Endothelial cell (in vitro differentiated cells): ENCODE results near the gene CCDC85B. TPM values are rescaled to one million over a fixed set of nuclear protein-coding genes. Genes with fewer than 3 reads are reported as not detected.

Experiments used
- DNase-seq: peaks from one replicate; pipeline ENCODE4 v3.0.0; 2021; ENCODE audit warnings: low spot score
- H3K27ac Mint-ChIP-seq: one replicate; pipeline ENCODE4 v1.8.0; 2021; ENCODE audit warnings: mixed read lengths, inconsistent platforms; ENCODE audit not compliant: unreplicated experiment
- H3K27me3 Mint-ChIP-seq: one replicate; pipeline ENCODE4 v1.8.0; 2021; ENCODE audit warnings: mild to moderate bottlenecking, moderate library complexity, mixed read lengths, inconsistent platforms; ENCODE audit not compliant: unreplicated experiment
- H3K36me3 Mint-ChIP-seq: one replicate; pipeline ENCODE4 v1.8.0; 2021; ENCODE audit warnings: mild to moderate bottlenecking, low read depth, mixed read lengths, inconsistent platforms; ENCODE audit not compliant: unreplicated experiment
- H3K4me1 Mint-ChIP-seq: one replicate; pipeline ENCODE4 v1.8.0; 2021; ENCODE audit warnings: mild to moderate bottlenecking, mixed read lengths, inconsistent platforms; ENCODE audit not compliant: unreplicated experiment
- H3K4me3 Mint-ChIP-seq: one replicate; pipeline ENCODE4 v1.8.0; 2021; ENCODE audit warnings: mild to moderate bottlenecking, mixed read lengths, inconsistent platforms; ENCODE audit not compliant: unreplicated experiment
- H3K9me3 Mint-ChIP-seq: one replicate; pipeline ENCODE4 v1.8.0; 2021; ENCODE audit warnings: mixed read lengths, inconsistent platforms; ENCODE audit not compliant: unreplicated experiment
- CTCF ChIP-seq: fragments of 200-600 bp; sonication (generic); IDR thresholded peaks from one replicate; pipeline ENCODE4 v1.5.0; 2021; ENCODE audit warnings: antibody characterized with exemption; ENCODE audit not compliant: unreplicated experiment
- total RNA-seq: library from RNA; stranded (reverse); fragmentation: NEBNext Ultra II Directional; extraction: Animal tissue kit (Norgen Biotek cat#: 25700); gene quantifications from one replicate; pipeline ENCODE4 v1.2.1, GENCODE V29; 2021; ENCODE audit not compliant: unreplicated experiment

Gene CCDC85B
- total RNA-seq, 1 donor from 2014 or later = 90.7 TPM

- H3K4me3 Mint-ChIP-seq = peak overlapping the region; percentile 95
- peaks cover 29% of the 10 kb centered on the region for H3K4me1 Mint-ChIP-seq
- H3K27me3 Mint-ChIP-seq = peaks cover 24% of the 10 kb centered on the region
- H3K9me3 Mint-ChIP-seq = no peaks in the 10 kb centered on the region
- no peak overlapping the region for H3K27ac Mint-ChIP-seq
- no peak for TF ChIP-seq CTCF
- peaks cover 20% of the 10 kb centered on the region for H3K36me3 Mint-ChIP-seq
- no peak for DNase-seq
Observed at GRCh38 chr11:65885808-65886536, 4.5 kb upstream of the CCDC85B start.

DNA sequence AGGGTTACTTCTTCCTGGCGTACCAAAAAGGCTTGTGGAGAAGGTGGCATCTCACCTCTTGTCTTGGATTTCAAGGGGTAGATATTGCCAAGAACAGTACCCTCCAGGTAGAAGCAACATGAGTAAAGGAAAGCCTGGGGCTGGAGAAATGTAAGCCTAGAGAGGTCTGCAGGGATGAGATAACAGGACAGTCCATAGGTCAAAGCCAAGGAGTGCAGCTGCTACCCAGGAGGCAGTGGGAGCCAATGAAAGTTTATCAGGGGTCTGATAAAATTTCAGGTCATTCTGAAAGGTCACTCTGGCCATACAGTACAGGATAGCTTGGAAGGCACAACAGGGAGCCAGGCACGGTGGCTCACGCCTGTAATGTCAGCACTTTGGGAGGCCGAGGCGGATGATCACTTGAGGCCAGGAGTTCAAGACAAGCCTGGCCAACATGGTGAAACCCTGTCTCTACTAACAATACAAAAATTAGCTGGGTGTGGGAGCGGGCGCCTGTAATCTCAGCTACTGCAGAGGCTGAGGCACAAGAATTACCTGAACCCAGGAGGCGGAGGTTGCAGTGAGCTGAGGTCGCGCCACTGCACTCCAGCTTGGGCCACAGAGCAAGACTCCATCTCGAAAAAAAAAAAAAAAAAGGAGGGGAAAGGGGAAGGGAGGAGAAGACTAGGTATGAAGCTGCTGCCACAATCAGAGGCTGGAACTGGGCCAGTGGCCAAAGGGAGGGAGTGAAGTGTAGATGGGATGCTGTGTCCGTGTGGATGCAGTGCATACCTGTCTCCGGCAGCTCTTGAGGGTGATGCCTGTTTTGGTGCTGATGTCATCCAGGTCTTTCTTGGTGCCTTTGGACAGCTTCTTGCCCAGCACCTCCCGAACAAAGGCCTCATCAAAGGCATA lies 3.4 kb upstream of the CCDC85B start:
- peaks cover 27% of the 10 kb centered on the region for H3K27me3 Mint-ChIP-seq
- peaks cover 20% of the 10 kb centered on the region for H3K36me3 Mint-ChIP-seq
- no peaks in the 10 kb centered on the region for H3K9me3 Mint-ChIP-seq
- TF ChIP-seq CTCF = no peak
- H3K4me1 Mint-ChIP-seq = peaks cover 31% of the 10 kb centered on the region
- peak overlapping the region; percentile 95 for H3K4me3 Mint-ChIP-seq
- peak overlapping the region; percentile 18 for H3K27ac Mint-ChIP-seq
- no peak for DNase-seq

DNA sequence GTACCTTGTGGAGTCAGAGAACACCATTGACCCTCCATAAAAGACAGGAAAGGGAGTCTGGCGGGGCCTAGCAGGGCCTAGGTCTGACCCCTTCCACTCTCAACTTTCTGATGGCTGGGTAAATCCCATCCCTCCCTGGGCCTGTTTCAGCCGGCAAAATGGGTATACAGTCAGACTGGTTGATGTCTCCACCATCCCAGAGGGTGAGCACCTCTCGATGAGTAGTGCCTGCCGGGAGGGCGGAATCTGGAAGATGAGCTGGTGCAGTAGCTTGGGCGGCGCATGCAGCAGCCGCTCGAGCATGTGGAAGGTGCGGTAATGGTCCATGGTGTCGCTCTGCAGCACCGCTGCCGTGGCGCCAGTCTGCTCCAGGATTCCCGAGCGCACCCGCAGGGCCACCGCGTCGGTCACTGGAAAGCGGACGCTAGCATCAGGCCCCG lies 2.7 kb upstream of the CCDC85B start:
- DNase-seq = no peak
- Mint-ChIP-seq H3K4me3 (peak overlapping the region; percentile 95), H3K36me3 (peaks cover 15% of the 10 kb centered on the region), H3K27me3 (peaks cover 32% of the 10 kb centered on the region), H3K27ac (peak overlapping the region; percentile 90), H3K9me3 (no peaks in the 10 kb centered on the region), H3K4me1 (peaks cover 38% of the 10 kb centered on the region)
- no peak for TF ChIP-seq CTCF

GRCh38 chr11:65888163-65888814 lies 2.2 kb upstream of the CCDC85B start, which contains the start of gene FIBP:
Gene FIBP (minus strand): TSS chr11:65888471. CDS start chr11:65888418, 53 bp downstream.
- Mint-ChIP-seq H3K36me3 (peaks cover 15% of the 10 kb centered on the region), H3K9me3 (no peaks in the 10 kb centered on the region), H3K4me3 (peak within 1 kb of the TSS; percentile 95), H3K27ac (peak within 1 kb of the TSS; percentile 90), H3K27me3 (peaks cover 34% of the 10 kb centered on the region), H3K4me1 (peaks cover 42% of the 10 kb centered on the region)
- peak; percentile 99 for DNase-seq
- TF ChIP-seq CTCF = peak; percentile 91
